Measurements from ENCODE around the gene FAM228A. TPM values are rescaled to one million over a fixed set of nuclear protein-coding genes. Genes with fewer than 3 reads are reported as not detected.

Gene FAM228A
- total RNA-seq, 1 donor from 2014 or later, result not detected

DNA sequence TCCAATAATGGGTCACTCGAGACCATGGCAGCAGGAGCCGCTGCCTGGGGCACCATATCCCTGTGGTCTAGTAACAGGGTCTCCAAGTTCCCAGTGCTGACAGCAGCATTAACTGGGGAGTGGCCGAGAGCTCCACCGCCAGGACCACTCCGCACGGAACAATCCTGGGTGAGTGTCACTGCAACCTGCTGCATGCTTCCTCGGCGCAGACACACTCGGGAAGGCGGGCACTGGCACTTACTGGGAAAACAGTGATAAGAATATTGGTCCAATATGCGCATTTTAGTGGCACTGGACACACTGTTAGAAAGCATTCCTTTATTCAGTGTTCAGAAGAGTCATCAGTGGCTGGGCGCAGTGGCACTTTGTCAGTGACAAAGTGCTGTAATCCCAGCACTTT is 29.7 kb downstream of the FAM228A start:
- POLR2A ChIA-PET, result no interaction called here
- DNase-seq, result no peak
- no peaks in the 10 kb centered on the region for H3K27me3 Mint-ChIP-seq
- H3K4me1 Mint-ChIP-seq, result no peaks in the 10 kb centered on the region
- intact Hi-C loops (cut with micrococcal nuclease), result no loop called here
- H3K9me3 Mint-ChIP-seq, result no peaks in the 10 kb centered on the region
- ATAC-seq (ENCODE audit: low read depth), result no peak
- H3K36me3 Mint-ChIP-seq (ENCODE audit: low read depth), result peaks cover 88% of the 10 kb centered on the region
- no peak overlapping the region for H3K4me3 Mint-ChIP-seq
- TF ChIP-seq, protein P1, sequence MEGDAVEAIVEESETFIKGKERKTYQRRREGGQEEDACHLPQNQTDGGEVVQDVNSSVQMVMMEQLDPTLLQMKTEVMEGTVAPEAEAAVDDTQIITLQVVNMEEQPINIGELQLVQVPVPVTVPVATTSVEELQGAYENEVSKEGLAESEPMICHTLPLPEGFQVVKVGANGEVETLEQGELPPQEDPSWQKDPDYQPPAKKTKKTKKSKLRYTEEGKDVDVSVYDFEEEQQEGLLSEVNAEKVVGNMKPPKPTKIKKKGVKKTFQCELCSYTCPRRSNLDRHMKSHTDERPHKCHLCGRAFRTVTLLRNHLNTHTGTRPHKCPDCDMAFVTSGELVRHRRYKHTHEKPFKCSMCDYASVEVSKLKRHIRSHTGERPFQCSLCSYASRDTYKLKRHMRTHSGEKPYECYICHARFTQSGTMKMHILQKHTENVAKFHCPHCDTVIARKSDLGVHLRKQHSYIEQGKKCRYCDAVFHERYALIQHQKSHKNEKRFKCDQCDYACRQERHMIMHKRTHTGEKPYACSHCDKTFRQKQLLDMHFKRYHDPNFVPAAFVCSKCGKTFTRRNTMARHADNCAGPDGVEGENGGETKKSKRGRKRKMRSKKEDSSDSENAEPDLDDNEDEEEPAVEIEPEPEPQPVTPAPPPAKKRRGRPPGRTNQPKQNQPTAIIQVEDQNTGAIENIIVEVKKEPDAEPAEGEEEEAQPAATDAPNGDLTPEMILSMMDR (IDR thresholded peaks at IDR 0.05), result no peak
- CTCF ChIA-PET, result no interaction called here
- no peak overlapping the region for H3K27ac Mint-ChIP-seq

DNA sequence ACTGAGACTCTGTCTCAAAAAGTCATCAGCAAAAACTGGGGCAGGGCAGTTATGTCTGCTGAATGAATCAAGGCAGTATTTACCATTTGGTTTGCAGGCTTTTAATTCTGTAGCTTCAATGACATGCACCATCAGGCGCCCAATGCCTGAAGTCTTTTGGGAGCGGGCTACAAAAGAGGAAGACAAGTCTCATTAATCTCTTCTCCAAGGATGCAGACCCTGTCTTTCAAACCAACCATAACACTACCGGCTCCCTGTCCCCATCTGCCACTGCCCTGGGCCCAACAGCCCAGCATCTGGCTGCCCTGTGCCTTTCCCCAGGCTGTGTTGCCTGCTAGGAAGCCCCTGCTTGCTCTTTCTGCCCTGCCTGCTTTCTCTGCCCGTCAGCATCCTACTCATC is 30.3 kb downstream of the FAM228A start:
- Mint-ChIP-seq H3K27ac (no peak overlapping the region), H3K4me1 (no peaks in the 10 kb centered on the region), H3K27me3 (no peaks in the 10 kb centered on the region), H3K9me3 (no peaks in the 10 kb centered on the region), H3K36me3 (ENCODE audit: low read depth) (peaks cover 89% of the 10 kb centered on the region), H3K4me3 (no peak overlapping the region)
- DNase-seq (no peak), ATAC-seq (ENCODE audit: low read depth) (no peak)
- ChIA-PET CTCF (no interaction called here), POLR2A (no interaction called here)
- intact Hi-C loops (cut with micrococcal nuclease), result no loop called here
- TF ChIP-seq, protein P1 (IDR thresholded peaks at IDR 0.05), result no peak

DNA sequence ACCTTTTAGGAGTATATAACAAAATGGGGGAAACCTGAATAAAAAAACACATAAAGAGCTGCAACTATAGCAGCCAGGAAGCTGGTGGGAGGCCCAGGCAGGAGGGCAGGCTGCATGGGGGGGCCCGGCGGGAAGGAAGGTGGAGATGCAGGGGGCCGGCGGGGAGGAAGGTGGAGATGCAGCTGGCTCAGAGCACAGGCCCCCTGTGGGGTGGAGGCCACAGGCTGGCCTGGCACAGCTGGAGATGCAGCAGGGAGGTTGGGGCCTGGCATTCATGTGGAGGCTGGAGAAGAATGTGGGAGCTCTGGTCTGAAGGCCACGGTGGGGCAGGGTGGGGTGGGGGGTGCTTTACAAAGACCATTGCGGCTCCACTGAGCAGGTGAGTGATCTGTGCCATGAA is 31.4 kb downstream of the FAM228A start:
- no peaks in the 10 kb centered on the region for H3K9me3 Mint-ChIP-seq
- DNase-seq (no peak), ATAC-seq (ENCODE audit: low read depth) (no peak)
- ChIA-PET CTCF (no interaction called here), POLR2A (interaction anchor here (0.7 kb wide), 1 partner anchor 9 kb away, joined by 10 read pairs; no protein-coding TSS in a partner anchor)
- TF ChIP-seq, protein P1 (IDR thresholded peaks at IDR 0.05), result no peak
- no peak overlapping the region for H3K27ac Mint-ChIP-seq
- intact Hi-C loops (cut with micrococcal nuclease), result no loop called here
- H3K4me3 Mint-ChIP-seq, result no peak overlapping the region
- peaks cover 90% of the 10 kb centered on the region for H3K36me3 Mint-ChIP-seq (ENCODE audit: low read depth)
- no peaks in the 10 kb centered on the region for H3K4me1 Mint-ChIP-seq
- no peaks in the 10 kb centered on the region for H3K27me3 Mint-ChIP-seq

DNA sequence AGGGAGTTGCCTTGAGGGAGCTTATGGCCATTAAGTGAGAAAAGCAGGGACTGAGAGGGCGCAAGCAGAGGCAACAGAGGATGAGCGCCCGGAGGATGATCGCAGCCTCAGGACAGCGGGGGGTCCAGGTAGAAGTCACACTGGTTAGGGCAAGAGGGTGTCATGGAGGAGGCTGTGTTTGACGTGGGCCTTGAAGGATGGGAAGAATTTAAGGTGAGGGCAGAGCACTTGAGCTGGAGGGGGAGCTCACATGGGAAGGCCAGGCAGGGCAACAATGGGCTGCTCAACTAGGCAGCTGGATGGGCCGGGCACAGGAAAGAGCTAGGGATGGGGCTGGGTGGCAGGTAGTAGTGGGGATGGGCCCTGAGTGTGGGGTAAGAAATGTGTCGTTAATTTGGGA is 31.9 kb downstream of the FAM228A start:
- no peak overlapping the region for H3K4me3 Mint-ChIP-seq
- POLR2A ChIA-PET, result interaction anchor here (0.7 kb wide), 1 partner anchor 9 kb away, joined by 10 read pairs; no protein-coding TSS in a partner anchor

DNA sequence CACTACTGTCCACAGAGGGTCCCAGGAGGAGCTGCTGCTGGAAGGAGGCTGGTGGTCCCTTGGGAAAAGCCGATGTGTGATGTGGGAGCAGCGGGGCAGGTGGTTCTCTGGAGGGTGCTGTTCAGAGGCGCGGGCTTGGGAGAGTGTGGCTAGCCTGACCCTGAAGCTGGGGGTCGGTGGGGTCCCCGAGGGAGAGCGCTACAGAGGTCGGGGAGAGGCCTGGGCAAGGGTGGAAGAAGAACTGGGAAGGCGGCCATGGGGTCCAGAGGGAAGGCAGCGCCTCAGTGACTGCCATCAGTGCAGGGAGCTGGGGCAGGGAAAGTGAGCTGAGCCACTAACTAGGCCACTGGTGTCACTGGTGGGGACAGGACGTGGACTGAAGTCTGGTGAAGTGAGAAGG is 32.5 kb downstream of the FAM228A start:
- intact Hi-C loops (cut with micrococcal nuclease), result no loop called here
- Mint-ChIP-seq H3K36me3 (ENCODE audit: low read depth) (peaks cover 95% of the 10 kb centered on the region), H3K4me3 (no peak overlapping the region), H3K27me3 (no peaks in the 10 kb centered on the region), H3K4me1 (no peaks in the 10 kb centered on the region), H3K27ac (no peak overlapping the region), H3K9me3 (no peaks in the 10 kb centered on the region)
- POLR2A ChIA-PET, result no interaction called here
- DNase-seq (no peak), ATAC-seq (ENCODE audit: low read depth) (no peak)
- CTCF ChIA-PET, result no interaction called here
- TF ChIP-seq, protein P1 (IDR thresholded peaks at IDR 0.05), result no peak

More for the DNA sequence above, 31.9 kb downstream of the FAM228A start:
- Mint-ChIP-seq H3K36me3 (ENCODE audit: low read depth) (peaks cover 90% of the 10 kb centered on the region), H3K27ac (no peak overlapping the region), H3K27me3 (no peaks in the 10 kb centered on the region), H3K9me3 (no peaks in the 10 kb centered on the region), H3K4me1 (no peaks in the 10 kb centered on the region)
- ATAC-seq (ENCODE audit: low read depth) (no peak), DNase-seq (no peak)
- TF ChIP-seq, protein P1 (IDR thresholded peaks at IDR 0.05), result no peak
- CTCF ChIA-PET, result no interaction called here
- intact Hi-C loops (cut with micrococcal nuclease), result no loop called here
